ENCODE data around the gene FAM151A.

DNA sequence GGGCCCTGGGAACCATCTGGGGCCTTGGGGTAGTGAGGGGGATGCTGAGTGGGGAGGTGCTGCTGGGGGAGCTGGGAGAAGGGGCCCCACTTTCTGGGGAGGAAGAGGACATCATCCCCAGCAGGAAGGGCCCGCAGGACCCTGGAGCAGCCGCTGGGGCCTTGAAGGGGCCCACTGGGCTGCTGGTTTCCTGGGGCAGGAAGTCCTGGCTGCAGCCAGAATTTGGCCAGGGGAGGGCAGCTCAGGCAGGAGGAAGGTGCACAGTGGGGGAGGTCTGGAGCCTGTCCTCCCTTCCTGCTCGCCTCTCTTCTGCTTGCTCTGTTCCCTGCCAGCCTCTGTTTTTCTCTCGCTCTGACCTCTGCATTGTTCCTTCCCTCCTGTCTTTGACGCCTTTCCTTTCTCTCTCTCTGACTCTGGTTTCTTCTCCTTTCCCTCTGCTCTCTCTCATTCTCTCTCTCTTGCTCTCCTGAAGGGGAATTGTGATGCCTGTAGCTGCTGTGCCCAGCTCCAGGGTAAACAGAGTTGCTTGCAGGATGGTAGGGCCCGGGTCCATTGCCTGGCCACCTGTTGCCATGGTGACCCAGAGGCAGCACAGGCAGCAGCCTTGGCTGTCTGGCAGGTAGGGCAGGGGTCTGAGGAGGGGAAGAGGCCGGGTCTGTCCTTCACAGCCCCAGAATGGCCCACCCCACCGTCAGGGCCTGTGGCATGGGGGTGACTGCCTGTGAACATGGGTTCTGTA, 51.4 kb downstream of the FAM151A start:
- TF ChIP-seq, protein P1, sequence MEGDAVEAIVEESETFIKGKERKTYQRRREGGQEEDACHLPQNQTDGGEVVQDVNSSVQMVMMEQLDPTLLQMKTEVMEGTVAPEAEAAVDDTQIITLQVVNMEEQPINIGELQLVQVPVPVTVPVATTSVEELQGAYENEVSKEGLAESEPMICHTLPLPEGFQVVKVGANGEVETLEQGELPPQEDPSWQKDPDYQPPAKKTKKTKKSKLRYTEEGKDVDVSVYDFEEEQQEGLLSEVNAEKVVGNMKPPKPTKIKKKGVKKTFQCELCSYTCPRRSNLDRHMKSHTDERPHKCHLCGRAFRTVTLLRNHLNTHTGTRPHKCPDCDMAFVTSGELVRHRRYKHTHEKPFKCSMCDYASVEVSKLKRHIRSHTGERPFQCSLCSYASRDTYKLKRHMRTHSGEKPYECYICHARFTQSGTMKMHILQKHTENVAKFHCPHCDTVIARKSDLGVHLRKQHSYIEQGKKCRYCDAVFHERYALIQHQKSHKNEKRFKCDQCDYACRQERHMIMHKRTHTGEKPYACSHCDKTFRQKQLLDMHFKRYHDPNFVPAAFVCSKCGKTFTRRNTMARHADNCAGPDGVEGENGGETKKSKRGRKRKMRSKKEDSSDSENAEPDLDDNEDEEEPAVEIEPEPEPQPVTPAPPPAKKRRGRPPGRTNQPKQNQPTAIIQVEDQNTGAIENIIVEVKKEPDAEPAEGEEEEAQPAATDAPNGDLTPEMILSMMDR (IDR thresholded peaks at IDR 0.05): no peak
- TF ChIP-seq POLR2A (IDR thresholded peaks at IDR 0.05) (no peak), EP300 (IDR thresholded peaks at IDR 0.05; ENCODE audit: low read depth) (no peak)

Measured in transverse colon (tissue), 3 donors.